HG02798 (cell line): Measurements from ENCODE around the gene FAM156B.
"Not testable (repeated sequence)": the region's sequence is repeated elsewhere in the genome, so short reads cannot be mapped to it uniquely, and the experiment has no call there.

Experiments
- ATAC-seq: cut with Tn5 transposase; IDR thresholded peaks from one replicate; pipeline ENCODE4 v1.9.1; 2021; ENCODE audit warnings: mild to moderate bottlenecking; ENCODE audit not compliant: unreplicated experiment, poor library complexity

FAM156B gene

GRCh38 chrX:52914704-52915103 is 17.6 kb downstream of the FAM156B start:
- not testable (repeated sequence) for ATAC-seq

GRCh38 chrX:52923781-52924241 is 26.7 kb downstream of the FAM156B start:
- ATAC-seq: peak; percentile 52

- not testable (repeated sequence) for ATAC-seq
Observed at GRCh38 chrX:52930214-52930613, 33.1 kb downstream of the FAM156B start.

- no peak for ATAC-seq
Observed at GRCh38 chrX:52933213-52933612, 36.1 kb downstream of the FAM156B start.

GRCh38 chrX:52933976-52934703 is 37.0 kb downstream of the FAM156B start:
- ATAC-seq: no peak

- peak; percentile 95 for ATAC-seq
Observed at GRCh38 chrX:52934704-52935469, 37.8 kb downstream of the FAM156B start.

- not testable (repeated sequence) for ATAC-seq
Observed at GRCh38 chrX:52935470-52935784, 38.3 kb downstream of the FAM156B start.

- ATAC-seq: not testable (repeated sequence)
Observed at GRCh38 chrX:52940704-52941103, 43.6 kb downstream of the FAM156B start.

- not testable (repeated sequence) for ATAC-seq
Observed at GRCh38 chrX:52941728-52942127, 44.6 kb downstream of the FAM156B start.

- ATAC-seq: not testable (repeated sequence)
Observed at GRCh38 chrX:52945838-52946494, 48.8 kb downstream of the FAM156B start.

GRCh38 chrX:52947501-52947900 is 50.4 kb downstream of the FAM156B start:
- ATAC-seq: not testable (repeated sequence)

- not testable (repeated sequence) for ATAC-seq
Observed at GRCh38 chrX:52948265-52948664, 51.1 kb downstream of the FAM156B start.

- not testable (repeated sequence) for ATAC-seq
Observed at GRCh38 chrX:52949325-52949724, 52.2 kb downstream of the FAM156B start.

GRCh38 chrX:52949884-52950283 is 52.8 kb downstream of the FAM156B start:
- not testable (repeated sequence) for ATAC-seq
